PC-3 (cell line): Measurements from ENCODE around the gene DCANP1.

Source experiments
- CTCF ChIP-seq: fragments of 300-600 bp; sonication (generic); conservative IDR thresholded peaks from 2 replicates; pipeline ENCODE4 v1.5.1; 2017; ENCODE audit warnings: antibody characterized with exemption, low read depth, mild to moderate bottlenecking, low read length
- EZH2 ChIP-seq: fragments of 300-600 bp; sonication (generic); IDR thresholded peaks from one replicate; pipeline ENCODE4 v1.6.1; 2017; ENCODE audit warnings: antibody characterized with exemption, mild to moderate bottlenecking, low read length; ENCODE audit not compliant: unreplicated experiment

GRCh38 chr5:135432113-135432512, 15.0 kb downstream of the DCANP1 start:
- TF ChIP-seq EZH2 (no peak), CTCF (no peak)
